ENCODE measurements around the gene ZMYM4.
"Not testable (repeated sequence)": the region's sequence is repeated elsewhere in the genome, so short reads cannot be mapped to it uniquely, and the experiment has no call there.

Gene ZMYM4

DNA sequence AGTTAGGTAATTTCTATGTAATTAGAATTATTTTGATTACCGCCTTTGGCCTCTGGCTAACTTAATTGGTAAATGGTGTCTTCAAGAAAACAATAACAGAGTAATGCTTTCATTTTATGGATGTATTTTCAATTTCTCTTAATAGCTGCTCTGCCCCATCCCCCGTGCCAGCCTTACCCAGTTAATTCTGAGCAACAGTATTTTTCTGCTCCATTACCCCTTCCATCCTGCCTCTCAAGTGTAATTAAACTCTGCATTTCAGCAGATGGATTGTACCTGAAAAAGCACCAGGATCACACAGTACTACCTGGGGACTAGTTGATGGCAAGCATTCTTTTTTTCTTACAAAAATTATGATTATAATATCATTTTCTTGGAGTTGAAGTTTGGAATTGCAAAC lies 184.5 kb downstream of the ZMYM4 start:
- no peak for DNase-seq (ENCODE audit: low read depth in 2 of 2)

DNA sequence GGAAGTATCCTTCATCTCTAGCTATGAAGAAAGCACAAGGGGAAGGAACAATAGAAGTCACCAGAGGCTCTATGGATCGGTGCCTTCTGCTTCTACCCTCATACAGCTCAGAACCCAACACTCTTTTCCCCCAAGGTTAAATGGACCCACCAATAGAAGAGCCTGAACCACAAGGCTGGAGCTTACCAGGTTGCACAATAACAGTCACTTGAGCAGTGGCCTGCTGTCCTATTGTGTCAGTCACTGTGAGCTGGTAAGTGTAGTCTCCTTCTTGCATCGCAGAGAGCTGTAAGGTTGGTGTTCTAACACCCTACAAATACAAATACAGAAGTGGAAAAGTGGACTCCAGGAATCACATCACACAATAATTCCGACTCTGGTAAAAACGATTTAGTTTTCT lies 185.7 kb downstream of the ZMYM4 start:
- no peak for DNase-seq (ENCODE audit: low read depth in 2 of 2)

DNA sequence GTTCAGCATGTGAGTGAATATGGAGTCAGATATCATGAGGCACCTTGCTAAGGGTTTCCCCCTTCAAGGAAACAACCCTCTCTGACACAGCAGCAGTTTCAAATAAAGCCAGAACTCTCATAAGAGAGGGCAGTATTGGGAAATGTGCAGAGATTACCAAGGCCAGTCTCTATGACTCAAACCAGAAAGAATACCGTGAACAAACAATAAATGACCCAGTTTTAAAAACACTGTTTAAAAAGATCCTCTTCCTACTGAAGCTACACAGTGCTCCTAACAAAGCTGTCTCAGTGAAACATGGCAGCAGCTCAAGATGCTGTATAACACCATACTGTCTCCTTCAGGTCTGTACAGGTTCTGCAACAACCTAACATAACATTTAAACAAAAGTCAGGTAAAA lies 186.1 kb downstream of the ZMYM4 start:
- DNase-seq (ENCODE audit: low read depth in 2 of 2), result no peak

DNA sequence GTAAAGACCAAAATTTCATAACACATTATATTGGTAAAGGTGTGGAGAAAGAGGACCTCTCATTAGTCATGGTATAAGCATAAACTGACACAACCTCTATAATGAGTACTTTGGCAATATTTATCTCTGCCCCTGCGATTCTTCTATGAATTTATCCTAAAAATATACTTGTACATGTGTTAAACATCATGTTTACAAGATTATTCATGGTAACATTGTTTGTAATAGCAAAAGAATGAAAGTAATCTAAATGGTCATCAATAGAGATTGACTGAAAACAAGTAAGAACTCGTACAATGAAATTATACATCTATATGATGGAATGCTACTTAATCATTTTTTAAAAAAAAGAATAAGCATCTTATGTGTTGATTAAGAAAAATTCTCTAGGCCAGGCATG lies 192.3 kb downstream of the ZMYM4 start:
- DNase-seq (ENCODE audit: low read depth in 2 of 2), result no peak

DNA sequence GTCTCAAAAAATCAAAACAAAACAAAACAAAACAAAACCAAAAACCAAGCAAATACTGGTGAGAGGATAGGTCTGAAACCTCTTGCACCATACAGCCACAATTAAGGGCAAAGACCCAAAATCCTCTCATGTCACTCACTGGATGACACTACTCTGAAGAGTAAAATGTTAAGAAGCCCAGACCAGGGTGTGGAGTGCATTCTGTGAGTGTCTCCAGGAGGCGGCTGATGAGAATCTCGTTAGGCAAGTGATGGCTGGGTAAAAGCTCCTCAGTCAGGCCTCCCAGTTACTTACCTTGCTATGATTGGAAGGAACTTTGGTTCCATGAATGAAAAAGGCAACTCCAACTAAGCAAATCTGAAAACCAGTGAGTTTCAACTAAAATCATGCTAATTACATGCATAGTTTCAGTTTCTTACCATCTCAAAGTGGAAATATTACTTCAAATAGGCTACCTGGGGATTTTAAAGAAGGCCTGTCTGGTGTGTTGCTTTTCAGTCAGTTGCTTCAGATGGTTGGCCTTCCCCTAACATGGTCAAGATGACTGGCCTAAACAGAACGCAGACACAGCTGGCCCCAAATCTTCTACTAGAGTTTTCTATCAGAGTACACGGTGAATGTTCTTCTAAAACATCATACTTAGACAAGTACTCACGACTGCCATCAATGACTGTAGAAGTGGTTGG lies 193.6 kb downstream of the ZMYM4 start:
- DNase-seq (ENCODE audit: low read depth in 2 of 2), result no peak

DNA sequence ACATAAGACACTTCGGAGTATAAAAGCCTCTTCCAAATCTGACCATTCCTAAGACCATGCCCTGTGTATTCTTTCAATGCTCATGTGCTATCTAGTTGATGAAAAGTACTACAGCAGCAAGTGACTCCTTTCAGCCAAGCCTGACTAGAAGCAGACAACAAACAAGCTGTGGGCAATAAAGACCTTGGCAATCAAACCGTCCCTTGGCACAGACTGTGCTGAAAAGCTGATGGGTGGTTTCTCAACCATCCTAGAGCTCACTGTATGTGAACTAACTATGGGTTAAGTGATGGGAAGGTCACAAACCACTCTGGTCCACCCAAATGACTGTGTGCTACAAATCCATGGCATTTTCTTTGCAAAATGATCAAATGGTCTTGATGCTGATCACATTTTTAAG lies 194.7 kb downstream of the ZMYM4 start:
- no peak for DNase-seq (ENCODE audit: low read depth in 2 of 2)

DNA sequence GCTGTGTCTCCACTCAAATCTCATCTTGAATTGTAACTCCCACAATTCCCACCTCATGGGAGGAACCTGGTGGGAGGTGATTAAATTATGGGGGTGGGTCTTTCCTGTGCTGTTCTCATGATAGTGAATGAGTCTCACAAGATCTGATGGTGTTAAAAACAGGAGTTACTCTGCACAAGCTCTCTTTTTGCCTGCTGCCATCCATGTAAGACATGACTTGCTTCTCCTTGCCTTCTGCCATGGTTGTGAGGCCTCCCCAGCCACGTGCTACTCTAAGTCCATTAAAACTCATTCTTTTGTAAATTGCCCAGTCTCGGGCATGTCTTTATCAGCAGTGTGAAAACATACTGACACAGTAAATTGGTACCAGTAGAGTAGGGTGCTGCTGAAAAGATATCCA lies 195.2 kb downstream of the ZMYM4 start:
- not testable (repeated sequence) for DNase-seq (ENCODE audit: low read depth in 2 of 2)

DNA sequence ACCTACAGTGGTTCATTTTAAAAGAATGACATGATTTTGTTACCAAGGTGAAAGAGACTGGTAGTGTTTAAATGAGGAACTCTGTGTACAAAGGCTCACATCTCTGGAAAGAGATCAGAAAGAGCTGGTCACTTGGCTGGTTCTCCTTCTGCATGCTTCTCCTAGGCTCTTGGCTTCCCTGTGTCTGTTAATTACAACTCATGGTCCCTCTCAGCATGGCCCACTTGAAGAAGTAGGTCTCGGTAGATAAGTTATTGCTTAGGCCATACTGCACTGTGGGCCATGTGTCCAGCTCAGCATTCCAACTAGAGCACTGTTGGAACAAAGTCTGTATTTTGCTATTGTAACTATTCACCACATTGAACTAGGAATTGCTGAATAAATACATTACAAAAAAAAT lies 197.6 kb downstream of the ZMYM4 start:
- no peak for DNase-seq (ENCODE audit: low read depth in 2 of 2)

DNA sequence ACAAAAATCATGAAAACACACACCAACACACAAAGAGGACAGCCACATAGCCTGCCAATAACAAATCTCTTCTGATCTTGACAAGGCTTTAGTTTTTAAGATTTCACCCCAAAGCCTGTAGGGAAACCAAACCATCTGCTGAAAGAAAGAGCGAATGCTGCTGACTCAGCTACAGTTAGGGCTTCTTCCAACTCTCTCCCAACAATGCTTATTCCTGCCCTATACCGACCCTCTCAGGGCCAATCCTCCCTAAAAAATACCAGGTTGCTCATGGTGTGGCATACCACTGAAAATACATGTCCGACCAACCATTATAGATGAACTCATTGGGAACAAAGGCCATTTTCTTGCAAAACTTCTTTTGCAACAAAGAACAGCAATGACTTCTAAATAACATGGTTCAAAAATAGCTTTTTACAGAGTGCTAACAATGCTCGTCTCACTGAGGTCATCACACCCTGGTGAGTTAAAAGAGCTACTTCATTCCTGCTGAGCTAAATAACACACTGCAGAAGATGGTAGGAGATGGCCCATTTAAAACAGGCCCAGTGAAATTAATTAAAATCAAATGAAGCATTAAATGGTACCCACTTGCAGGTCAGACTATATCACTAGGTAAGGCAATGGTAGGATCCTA lies 202.6 kb downstream of the ZMYM4 start:
- DNase-seq (ENCODE audit: low read depth in 2 of 2), result no peak
